Esophagus squamous epithelium (tissue), 4 donors: ENCODE results near the gene SSMEM1.

Experiments
- POLR2A ChIP-seq, 4 donors: fragments of 450-650 bp; IDR thresholded peaks; one replicate each; pipeline ENCODE4 v1.6.1; 2017; ENCODE audit warnings: antibody characterized with exemption in 4 of 4, mild to moderate bottlenecking in 4 of 4, moderate library complexity in 3 of 4
- TF ChIP-seq, protein P1 (sequence below), 6 experiments: fragments of 450-650 bp in 4 of 6; fragments of 200-600 bp in 2 of 6; sonication (generic) in 2 of 6; IDR thresholded peaks; one replicate each; pipeline ENCODE4 v1.5.1; 2016 to 2019; ENCODE audit warnings: antibody characterized with exemption in 6 of 6, mild to moderate bottlenecking in 4 of 6, moderate library complexity in 4 of 6

DNA sequence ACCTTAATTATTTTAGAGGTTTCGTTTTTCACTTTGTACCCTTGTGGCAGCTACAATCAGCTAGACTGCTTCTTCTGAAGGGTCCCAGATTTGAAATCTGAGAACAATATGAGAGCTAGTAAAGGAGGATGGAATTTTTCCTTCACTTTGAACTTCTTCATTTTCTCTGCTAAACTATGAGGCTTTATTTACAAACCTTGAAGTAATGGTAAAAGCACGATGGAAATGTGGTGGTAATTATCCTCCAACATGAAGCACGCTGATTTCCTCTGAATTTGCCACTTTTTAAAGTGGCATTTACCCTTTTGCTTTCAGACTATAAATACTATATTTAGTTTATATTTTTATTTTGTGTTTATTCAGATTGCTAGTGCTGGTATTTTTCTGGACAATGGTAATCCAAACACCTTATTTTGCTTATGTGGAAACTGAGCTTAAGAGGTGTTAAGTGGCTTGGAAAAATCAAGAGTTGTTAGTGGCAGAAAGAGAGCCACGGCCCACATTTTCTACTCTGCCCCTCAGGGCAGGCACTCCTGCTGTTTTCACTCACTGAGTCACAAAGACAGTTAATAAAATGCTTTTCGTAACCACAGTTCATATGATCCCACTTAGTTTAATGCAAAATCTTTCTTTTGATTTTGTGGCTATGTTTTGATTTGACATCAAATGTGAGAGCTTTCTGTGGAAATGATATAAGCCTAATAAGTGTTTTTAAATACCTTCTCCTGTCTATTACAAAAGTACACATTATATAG lies 2.7 kb downstream of the SSMEM1 start:
- TF ChIP-seq, protein P1, sequence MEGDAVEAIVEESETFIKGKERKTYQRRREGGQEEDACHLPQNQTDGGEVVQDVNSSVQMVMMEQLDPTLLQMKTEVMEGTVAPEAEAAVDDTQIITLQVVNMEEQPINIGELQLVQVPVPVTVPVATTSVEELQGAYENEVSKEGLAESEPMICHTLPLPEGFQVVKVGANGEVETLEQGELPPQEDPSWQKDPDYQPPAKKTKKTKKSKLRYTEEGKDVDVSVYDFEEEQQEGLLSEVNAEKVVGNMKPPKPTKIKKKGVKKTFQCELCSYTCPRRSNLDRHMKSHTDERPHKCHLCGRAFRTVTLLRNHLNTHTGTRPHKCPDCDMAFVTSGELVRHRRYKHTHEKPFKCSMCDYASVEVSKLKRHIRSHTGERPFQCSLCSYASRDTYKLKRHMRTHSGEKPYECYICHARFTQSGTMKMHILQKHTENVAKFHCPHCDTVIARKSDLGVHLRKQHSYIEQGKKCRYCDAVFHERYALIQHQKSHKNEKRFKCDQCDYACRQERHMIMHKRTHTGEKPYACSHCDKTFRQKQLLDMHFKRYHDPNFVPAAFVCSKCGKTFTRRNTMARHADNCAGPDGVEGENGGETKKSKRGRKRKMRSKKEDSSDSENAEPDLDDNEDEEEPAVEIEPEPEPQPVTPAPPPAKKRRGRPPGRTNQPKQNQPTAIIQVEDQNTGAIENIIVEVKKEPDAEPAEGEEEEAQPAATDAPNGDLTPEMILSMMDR (IDR thresholded peaks at IDR 0.05): no peak
- TF ChIP-seq POLR2A (IDR thresholded peaks at IDR 0.05): no peak
